IMR-90 (cell line): ENCODE measurements around the gene LGI2. TPM values are rescaled to one million over a fixed set of nuclear protein-coding genes. Genes with fewer than 3 reads are reported as not detected.

Experiments used
- ATAC-seq: fragments of 200-7000 bp; cut with Tn5 transposase; 2 replicates; pipeline ENCODE4 v1.9.1; 2020; ENCODE audit warnings: low read depth, mild to moderate bottlenecking, moderate library complexity
- BruUV-seq: library from RNA; stranded (reverse); fragments of 400-500 nt; replicated peaks from 2 replicates; lab custom pipeline; 2021; lab: Mats Ljungman, UMichigan
- CTCF ChIA-PET: fragments of 300-600 bp; formaldehyde crosslinking; extraction: SDS; loops from one replicate; lab custom pipeline; 2021; ENCODE audit warnings: antibody characterized with exemption; lab: Yijun Ruan, JAX
- POLR2A ChIA-PET: fragments of 300-600 bp; sonication (Branson Sonifier 250); formaldehyde crosslinking; loops from one replicate; lab custom pipeline; 2022; ENCODE audit warnings: antibody characterized with exemption; ENCODE audit not compliant: unreplicated experiment; lab: Charles Lee
- DNase-seq: peaks from one replicate; pipeline ENCODE4 v3.0.0; 2013
- H2AFZ ChIP-seq: replicated peaks from 2 replicates; pipeline ENCODE3; 2013; ENCODE audit warnings: low read length, mild to moderate bottlenecking; ENCODE audit not compliant: poor library complexity
- H2AK5ac ChIP-seq: 2 replicates; pipeline ENCODE4 v1.6.1; 2013; ENCODE audit warnings: low read depth, low read length, inconsistent platforms
- H2AK9ac ChIP-seq: replicated peaks from 2 replicates; pipeline ENCODE3; 2013; ENCODE audit warnings: mild to moderate bottlenecking, low read depth, low read length, moderate library complexity; ENCODE audit not compliant: poor library complexity
- H2BK120ac ChIP-seq: 2 replicates; pipeline ENCODE4 v1.6.1; 2013; ENCODE audit warnings: low read depth, low read length, inconsistent platforms
- H2BK15ac ChIP-seq: 3 replicates; pipeline ENCODE4 v1.6.1; 2013; ENCODE audit warnings: low read depth, low read length, inconsistent platforms
- H2BK20ac ChIP-seq: 2 replicates; pipeline ENCODE4 v1.6.1; 2013; ENCODE audit warnings: low read depth, mild to moderate bottlenecking, inconsistent platforms, low read length, moderate library complexity
- H2BK5ac ChIP-seq: 2 replicates; pipeline ENCODE4 v1.6.1; 2013; ENCODE audit warnings: mild to moderate bottlenecking, low read depth, low read length, inconsistent platforms; ENCODE audit not compliant: poor library complexity, severe bottlenecking
- H3K14ac ChIP-seq: replicated peaks from 2 replicates; pipeline ENCODE4 v1.6.1; 2013; ENCODE audit warnings: low read depth, low read length, inconsistent platforms
- H3K18ac ChIP-seq: 2 replicates; pipeline ENCODE4 v1.6.1; 2013; ENCODE audit warnings: low read depth, low read length, control low read depth
- H3K23ac ChIP-seq: 2 replicates; pipeline ENCODE4 v1.6.1; 2013; ENCODE audit warnings: low read depth, low read length, inconsistent platforms
- H3K27ac ChIP-seq: 2 replicates; pipeline ENCODE4 v1.5.1; 2013; ENCODE audit warnings: mild to moderate bottlenecking, control low read depth, low read length; ENCODE audit not compliant: insufficient read depth
- H3K27me3 ChIP-seq: 2 replicates; pipeline ENCODE4 v1.6.1; 2013; ENCODE audit warnings: low read length; ENCODE audit not compliant: control insufficient read depth, insufficient read depth
- H3K36me3 ChIP-seq: 2 replicates; pipeline ENCODE4 v1.6.1; 2013; ENCODE audit warnings: low read length, mixed read lengths; ENCODE audit not compliant: control insufficient read depth, insufficient read depth
- H3K4ac ChIP-seq: 2 replicates; pipeline ENCODE4 v1.6.1; 2013; ENCODE audit warnings: low read depth, low read length, inconsistent platforms
- H3K4me1 ChIP-seq: 2 replicates; pipeline ENCODE4 v1.6.1; 2013; ENCODE audit warnings: low read length, mixed read lengths; ENCODE audit not compliant: control insufficient read depth, insufficient read depth
- H3K4me2 ChIP-seq: 2 replicates; pipeline ENCODE4 v1.6.1; 2013; ENCODE audit warnings: low read depth, mild to moderate bottlenecking, control low read depth, low read length, moderate library complexity
- H3K4me3 ChIP-seq: 2 replicates; pipeline ENCODE4 v1.5.1; 2013; ENCODE audit warnings: low read depth, mild to moderate bottlenecking, control low read depth, low read length, moderate library complexity; ENCODE audit not compliant: insufficient read depth
- H3K56ac ChIP-seq: 2 replicates; pipeline ENCODE4 v1.6.1; 2013; ENCODE audit warnings: low read length, inconsistent platforms; ENCODE audit not compliant: insufficient read depth; ENCODE audit errors: extremely low read depth
- H3K79me1 ChIP-seq, 2 experiments: 2 replicates each; pipeline ENCODE4 v1.6.1; 2013; ENCODE audit warnings: low read length in 2 of 2, inconsistent platforms in 1 of 2, low read depth in 1 of 2
- H3K9ac ChIP-seq: 2 replicates; pipeline ENCODE4 v1.6.1; 2013; ENCODE audit warnings: low read depth, low read length, control low read depth
- H3K9me1 ChIP-seq: 2 replicates; pipeline ENCODE4 v1.6.1; 2013; ENCODE audit warnings: low read length, inconsistent platforms; ENCODE audit not compliant: insufficient read depth
- H3K9me3 ChIP-seq: 2 replicates; pipeline ENCODE4 v1.6.1; 2013; ENCODE audit warnings: low read length; ENCODE audit not compliant: control insufficient read depth, insufficient read depth
- H4K20me1 ChIP-seq: 2 replicates; pipeline ENCODE4 v1.6.1; 2013; ENCODE audit warnings: low read length, inconsistent platforms; ENCODE audit not compliant: insufficient read depth
- H4K5ac ChIP-seq: 2 replicates; pipeline ENCODE4 v1.6.1; 2013; ENCODE audit warnings: mild to moderate bottlenecking, low read depth, low read length, control low read depth
- H4K8ac ChIP-seq, 2 experiments: 2 replicates each; pipeline ENCODE4 v1.6.1; 2013; ENCODE audit warnings: low read depth in 2 of 2, low read length in 2 of 2, control low read depth in 1 of 2, inconsistent platforms in 1 of 2
- H4K91ac ChIP-seq: 2 replicates; pipeline ENCODE4 v1.6.1; 2013; ENCODE audit warnings: low read depth, low read length, inconsistent platforms; ENCODE audit not compliant: insufficient read depth
- BHLHE40 ChIP-seq: fragments of 150-350 bp; IDR thresholded peaks from 2 replicates; pipeline ENCODE4 v1.6.1; 2016; ENCODE audit warnings: mild to moderate bottlenecking, low read depth, low read length
- FOS ChIP-seq: fragments of 150-350 bp; IDR thresholded peaks from 2 replicates; pipeline ENCODE4 v1.6.1; 2016; ENCODE audit warnings: low read depth, low read length
- NFE2L2 ChIP-seq: fragments of 150-350 bp; IDR thresholded peaks from 2 replicates; pipeline ENCODE4 v1.6.1; 2016; ENCODE audit warnings: low read depth, mild to moderate bottlenecking, low read length
- SMC3 ChIP-seq: fragments of 150-350 bp; IDR thresholded peaks from 2 replicates; pipeline ENCODE4 v1.6.1; 2016; ENCODE audit warnings: low read depth, mild to moderate bottlenecking, antibody characterized with exemption, low read length, moderate library complexity
- WGBS, 2 experiments: methylation state at CpG; one replicate each; pipeline versions ENCODE4 v1.1.5 to v1.1.7; 2013; ENCODE audit warnings: missing lambda C conversion rate in 2 of 2; ENCODE audit not compliant: insufficient read length in 1 of 2; ENCODE audit errors: extremely low coverage in 2 of 2; 5-methylcytosine and 5-hydroxymethylcytosine counted together
- dilution Hi-C: fragments of 300-500 bp; cut with HindIII; formaldehyde crosslinking; loops from one replicate; pipeline ENCODE4 v1.14.3; 2018; ENCODE audit warnings: low sequenced_read_pairs; ENCODE audit not compliant: unreplicated experiment
- in situ Hi-C: fragments of 300-500 bp; cut with MboI; formaldehyde crosslinking; loops from 3 replicates; pipeline ENCODE4 v1.14.3; 2019; ENCODE audit warnings: low sequenced_read_pairs, inconsistent platforms, mixed read lengths
- intact Hi-C: fragments of 100-400 bp; cut with micrococcal nuclease; formaldehyde crosslinking; loops from 2 replicates; pipeline ENCODE4 v1.10.0; 2022
- polyA plus RNA-seq, 3 experiments: library from polyadenylated mRNA; depleted of rRNA; stranded (reverse); fragments of >200 nt; gene quantifications; 2 replicates each; pipeline ENCODE4 v1.2.3, GENCODE V29; 2012; ENCODE audit warnings: low replicate concordance in 1 of 3
- total RNA-seq: library from RNA; depleted of rRNA; stranded (reverse); fragments of >200 nt; gene quantifications from 2 replicates; pipeline ENCODE4 v1.2.3, GENCODE V29; 2012

The LGI2 gene
- total and polyA plus RNA-seq, 2 of the 4 experiments (the other 2 are of a cell fraction) = not detected

DNA sequence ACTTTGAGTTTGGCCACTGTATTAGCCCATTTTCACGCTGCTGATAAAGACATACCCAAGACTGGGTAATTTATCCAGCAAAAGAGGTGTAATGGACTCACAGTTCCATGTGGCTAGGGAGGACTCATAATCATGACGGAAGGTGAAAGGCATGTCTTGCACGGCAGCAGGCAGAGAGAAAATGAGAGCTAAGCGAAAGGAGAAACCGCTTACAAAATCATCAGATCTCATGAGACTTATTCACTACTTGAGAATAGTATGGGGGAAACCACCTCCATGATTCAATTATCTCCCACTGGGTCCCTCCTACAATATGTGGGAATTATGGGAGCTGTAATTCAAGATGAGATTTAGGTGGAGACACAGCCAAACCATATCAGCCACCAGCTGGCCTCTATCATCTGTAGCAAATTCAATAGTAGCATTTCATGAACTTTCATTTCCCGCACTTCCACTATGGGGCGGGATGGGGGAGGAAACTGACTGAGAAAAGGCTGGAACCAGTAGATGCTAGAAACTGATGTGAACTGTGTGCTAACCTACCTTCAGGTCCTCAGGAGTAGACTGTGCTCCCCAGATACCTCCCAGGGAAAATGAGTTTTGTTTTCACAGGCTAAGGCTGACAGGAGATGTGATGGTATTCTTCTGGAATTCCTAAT, 35.3 kb upstream of the LGI2 start:
- Histone ChIP-seq H3K9ac (no peak overlapping the region), H3K79me1 (no peaks in the 10 kb centered on the region), H3K9me3 (no peaks in the 10 kb centered on the region), H2AFZ (no peak overlapping the region), H3K36me3 (no peaks in the 10 kb centered on the region), H3K4me2 (no peak overlapping the region), H4K5ac (no peak overlapping the region), H4K20me1 (no peaks in the 10 kb centered on the region), H3K4ac (no peak overlapping the region), H3K14ac (no peak overlapping the region), H2AK5ac (no peak overlapping the region), H3K23ac (no peak overlapping the region), H3K4me1 (no peaks in the 10 kb centered on the region), H4K8ac (no peak overlapping the region), H2AK9ac (no peak overlapping the region), H3K56ac (no peak overlapping the region), H2BK20ac (no peak overlapping the region), H3K18ac (no peak overlapping the region), H2BK120ac (no peak overlapping the region), H3K4me3 (no peak overlapping the region), H2BK5ac (no peak overlapping the region), H2BK15ac (no peak overlapping the region), H3K27me3 (peaks cover 7% of the 10 kb centered on the region), H4K91ac (no peak overlapping the region), H3K9me1 (no peaks in the 10 kb centered on the region), H3K27ac (no peak overlapping the region)
- DNase-seq (no peak), ATAC-seq (no peak)
- dilution Hi-C loops (no loop called here), in situ Hi-C loops (no loop called here), intact Hi-C loops (no loop called here)
- ChIA-PET POLR2A (no interaction called here), CTCF (no interaction called here)
- BruUV-seq = no TSS peak
- no peak for TF ChIP-seq FOS
- no peak for TF ChIP-seq NFE2L2
- no peak for TF ChIP-seq SMC3
- TF ChIP-seq BHLHE40 = no peak
- WGBS, 2 experiments = no CpG with 5 or more reads among the region's 7 CpGs
